Tongue (tissue), 2 donors: ENCODE data around the gene LIMS3. TPM values are rescaled to one million over a fixed set of nuclear protein-coding genes. Genes with fewer than 3 reads are reported as not detected.
"Not testable (repeated sequence)": the region's sequence is repeated elsewhere in the genome, so short reads cannot be mapped to it uniquely, and the experiment has no call there.

Source experiments
- DNase-seq: peaks from one replicate; pipeline ENCODE4 v3.0.0-alpha.2; 2015
- total RNA-seq: library from RNA; depleted of rRNA; stranded (reverse); fragments of >200 nt; gene quantifications from one replicate; pipeline ENCODE4 v1.2.3, GENCODE V29; 2014

LIMS3 gene
- total RNA-seq, 1 donor from 2014 or later: 7.3 TPM

DNA sequence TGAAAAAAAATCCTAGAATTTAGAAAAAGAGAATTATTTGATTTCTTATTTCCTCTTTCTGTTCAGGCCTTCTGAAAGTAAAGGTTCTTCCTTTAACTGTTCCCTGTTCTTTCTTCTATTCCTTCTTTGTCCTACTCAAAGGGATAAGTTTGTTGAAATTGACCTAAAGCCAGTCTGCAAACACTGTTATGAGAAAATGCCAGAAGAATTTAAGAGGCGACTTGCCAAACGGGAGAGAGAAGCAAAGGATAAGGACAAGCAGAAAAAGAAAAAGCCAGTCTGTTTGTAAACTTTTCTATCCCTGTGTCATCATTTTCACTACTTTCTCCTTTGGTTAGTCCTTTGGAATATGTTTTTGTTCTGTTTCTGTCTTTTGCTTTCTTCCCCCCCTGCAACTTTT, 26.0 kb downstream of the LIMS3 start:
- not testable (repeated sequence) for DNase-seq

DNA sequence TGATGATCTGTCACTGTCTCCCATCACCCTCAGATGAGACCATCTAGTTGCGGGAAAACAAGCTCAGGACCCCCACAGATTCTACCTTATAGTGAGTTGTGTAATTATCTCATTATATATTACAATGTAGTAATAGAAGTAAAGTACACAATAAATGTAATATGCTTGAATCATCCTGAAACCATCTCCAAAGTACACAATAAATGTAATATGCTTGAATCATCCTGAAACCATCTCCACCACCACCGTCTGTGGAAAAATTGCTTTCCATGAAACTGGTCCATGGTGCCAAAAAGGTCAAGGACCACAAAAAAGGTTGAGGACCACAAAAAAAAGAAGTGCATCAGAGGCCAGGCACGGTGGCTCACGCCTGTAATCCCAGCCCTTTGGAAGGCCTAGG, 29.3 kb downstream of the LIMS3 start:
- not testable (repeated sequence) for DNase-seq

DNA sequence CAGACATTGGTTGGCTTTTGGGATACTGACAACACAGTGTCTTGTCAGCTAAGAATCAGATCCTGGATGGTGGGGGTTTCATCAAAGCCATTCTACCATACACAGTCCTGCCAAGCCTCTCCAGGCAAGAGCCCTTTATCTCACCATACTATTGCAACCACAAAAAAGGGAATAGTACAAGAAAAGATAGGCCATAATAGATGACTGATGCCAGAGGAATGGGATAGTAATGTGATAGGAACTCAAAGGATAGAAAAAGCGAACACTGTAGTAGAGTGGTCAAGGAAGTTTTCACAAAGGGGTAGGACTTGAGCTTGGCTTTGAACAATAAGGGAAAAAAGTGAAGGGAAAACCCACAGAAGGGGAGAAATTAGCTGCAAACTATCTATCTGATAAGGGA, 30.7 kb downstream of the LIMS3 start:
- DNase-seq: not testable (repeated sequence)

DNA sequence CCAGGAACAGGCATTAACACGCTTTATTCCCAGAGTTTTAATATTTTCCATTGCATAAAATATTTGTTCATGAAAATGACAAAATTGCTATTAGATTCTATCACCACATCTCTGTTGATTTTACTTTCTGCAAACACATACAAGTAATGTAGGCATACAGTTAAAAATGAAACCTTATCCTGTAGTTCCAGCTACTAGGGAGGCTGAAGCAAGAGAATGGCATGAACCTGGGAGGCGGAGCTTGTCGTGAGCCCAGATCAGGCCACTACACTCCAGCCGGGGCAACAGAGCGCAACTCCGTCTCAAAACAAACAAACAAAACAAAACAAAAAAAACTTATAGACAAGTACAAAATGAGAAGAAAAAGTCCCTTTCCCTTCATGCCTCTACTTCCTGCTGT, 38.0 kb downstream of the LIMS3 start:
- not testable (repeated sequence) for DNase-seq

DNA sequence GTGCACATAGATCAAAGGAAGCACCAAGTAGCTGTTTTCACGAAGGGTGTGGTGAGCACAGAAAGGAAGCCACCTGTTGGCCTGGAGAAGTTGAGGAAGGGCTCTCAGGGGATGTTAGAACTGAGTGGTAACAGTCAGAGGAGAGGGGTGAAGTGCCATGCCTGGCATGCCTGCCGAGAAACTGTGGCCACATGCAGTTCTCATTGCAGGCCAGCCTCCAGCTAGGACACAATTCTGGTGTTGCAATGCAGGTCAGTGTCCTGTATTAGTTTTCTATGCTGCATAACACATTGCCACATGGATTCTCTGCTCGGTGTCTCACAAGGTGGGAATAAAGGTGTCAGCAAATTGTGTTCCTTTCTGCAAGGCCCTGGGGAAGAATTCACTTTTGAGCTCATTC, 46.9 kb downstream of the LIMS3 start:
- DNase-seq: not testable (repeated sequence)

DNA sequence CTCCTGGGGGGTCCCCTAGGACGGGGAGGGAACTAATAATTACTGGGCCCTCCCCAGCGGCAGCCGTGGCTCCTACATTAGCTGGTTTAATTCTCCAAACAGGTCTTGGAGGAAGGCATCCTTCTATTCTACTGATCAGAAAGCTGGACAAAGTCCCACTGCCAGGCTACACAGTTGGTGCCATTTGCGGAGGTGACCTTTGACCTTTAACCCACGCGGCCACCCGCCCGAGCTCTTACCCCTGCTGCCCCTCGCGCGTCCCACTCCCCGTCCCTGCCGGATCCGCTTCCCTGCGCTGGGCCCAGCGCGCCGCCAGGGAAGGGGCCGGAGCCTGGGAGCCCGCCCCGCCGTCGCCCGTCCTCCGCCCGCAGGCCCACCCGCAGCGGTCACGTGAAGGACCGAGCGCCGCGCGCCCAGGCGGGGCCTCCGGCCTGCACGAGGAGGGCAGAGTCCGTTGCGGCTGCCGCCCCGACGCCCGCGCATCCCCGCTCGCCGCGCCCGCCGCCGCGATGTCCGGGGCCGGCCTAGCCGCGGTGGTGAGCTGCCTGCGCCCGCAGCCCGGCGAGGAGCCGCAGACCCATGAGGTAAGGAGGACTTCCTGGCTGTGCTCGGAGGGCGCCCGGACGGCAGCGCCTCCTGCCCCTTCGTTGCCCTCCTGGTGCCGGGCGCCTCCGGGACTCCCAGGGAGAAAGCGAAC, 48.9 kb downstream of the LIMS3 start:
- DNase-seq: not testable (repeated sequence)

DNA sequence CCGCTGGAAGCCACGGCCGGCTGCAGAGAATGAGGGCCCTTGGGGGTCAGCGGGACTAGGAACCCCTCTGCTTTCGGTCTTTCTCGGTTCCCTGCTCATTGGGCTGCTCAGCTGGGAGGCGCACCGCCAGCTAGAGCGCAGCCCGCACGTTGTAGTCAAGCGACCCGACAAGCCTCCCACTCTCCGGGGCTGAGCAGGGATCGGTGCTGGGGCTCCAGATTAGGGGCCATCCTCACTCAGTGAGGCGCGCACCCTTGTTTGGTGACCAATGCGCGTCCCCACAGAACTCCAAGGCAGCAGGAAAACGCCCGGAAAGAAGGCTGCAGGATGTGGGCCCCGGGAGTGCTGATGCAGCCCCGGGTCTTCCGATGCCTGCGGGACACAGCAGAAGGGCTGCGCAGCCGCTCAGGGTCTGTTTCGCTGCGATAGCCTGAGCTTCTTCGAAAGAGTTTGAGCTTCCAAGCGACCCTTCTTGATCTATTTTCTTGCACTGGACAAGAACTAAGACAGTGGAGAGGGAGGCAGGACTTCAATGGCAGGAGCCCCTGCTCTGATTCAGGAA, 49.6 kb downstream of the LIMS3 start:
- DNase-seq: not testable (repeated sequence)

DNA sequence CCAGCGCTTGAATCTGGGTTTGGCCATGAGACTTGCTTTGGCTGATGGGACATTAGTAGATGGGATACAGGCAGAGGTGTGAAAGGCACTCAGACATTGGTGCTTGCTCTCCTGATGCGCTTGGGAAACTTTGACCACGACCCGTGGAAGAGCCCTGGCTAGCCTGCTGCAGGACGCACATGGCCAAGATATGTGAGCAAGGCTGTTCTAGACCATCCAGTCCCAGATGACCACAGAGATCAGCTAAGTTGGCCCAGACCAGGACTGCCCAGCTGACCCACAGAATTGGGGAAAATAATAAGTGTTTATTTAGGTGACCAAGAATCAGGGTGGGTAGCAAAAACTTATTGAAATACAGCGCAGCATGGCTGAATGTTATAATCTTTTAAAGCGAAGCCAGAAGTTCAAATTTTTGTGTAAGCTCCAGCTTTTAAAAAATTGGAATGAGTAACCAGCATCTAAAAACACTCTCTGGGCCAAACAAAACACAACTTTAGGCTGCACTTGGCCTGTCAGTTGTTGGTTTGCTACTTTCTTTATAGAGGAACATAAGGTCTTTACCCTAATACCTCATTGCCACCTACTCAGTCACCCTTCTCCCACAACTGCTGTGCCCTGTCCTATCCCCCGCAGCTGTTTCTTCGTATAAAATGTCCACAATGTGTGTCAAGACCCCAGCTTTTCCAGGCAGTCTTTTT, 51.8 kb downstream of the LIMS3 start:
- DNase-seq: not testable (repeated sequence)

DNA sequence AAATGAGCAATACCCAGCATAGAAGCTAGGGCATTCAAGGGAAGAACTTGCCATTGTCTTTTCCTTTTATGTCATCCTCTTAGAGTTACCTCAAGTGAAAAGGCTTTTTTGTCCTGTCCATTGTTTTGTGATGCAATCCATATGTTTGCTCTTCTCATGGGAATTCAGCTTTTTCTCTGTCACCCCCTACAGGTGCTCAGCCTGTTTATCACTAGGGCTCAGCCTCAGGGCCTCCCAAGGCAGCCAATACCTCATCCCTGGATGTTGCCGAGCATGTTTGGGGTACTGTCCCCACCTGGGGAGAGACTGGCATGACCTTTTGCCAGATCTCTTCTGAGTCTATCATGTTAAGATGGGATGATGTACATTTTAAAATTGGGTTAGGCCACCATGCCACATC, 65.5 kb downstream of the LIMS3 start:
- DNase-seq: not testable (repeated sequence)

DNA sequence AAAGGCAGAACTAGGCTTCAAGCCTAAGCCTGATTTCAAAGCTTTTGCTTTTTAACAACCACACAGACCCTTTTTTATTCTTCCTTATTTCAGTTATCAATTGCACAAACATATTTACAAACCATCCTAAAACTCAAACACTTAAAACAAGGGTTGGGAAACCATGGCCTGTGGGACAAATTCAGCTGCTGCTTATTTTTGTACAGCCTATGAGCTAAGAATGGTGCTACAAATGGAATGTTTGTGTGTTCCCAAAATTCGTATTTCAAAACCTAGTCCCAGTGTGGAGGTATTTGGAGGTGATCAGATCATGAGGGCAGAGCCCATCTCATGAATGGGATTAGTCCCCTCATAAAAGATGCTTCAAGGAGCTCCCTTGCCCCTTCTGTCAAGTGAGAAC, 67.0 kb downstream of the LIMS3 start:
- not testable (repeated sequence) for DNase-seq

DNA sequence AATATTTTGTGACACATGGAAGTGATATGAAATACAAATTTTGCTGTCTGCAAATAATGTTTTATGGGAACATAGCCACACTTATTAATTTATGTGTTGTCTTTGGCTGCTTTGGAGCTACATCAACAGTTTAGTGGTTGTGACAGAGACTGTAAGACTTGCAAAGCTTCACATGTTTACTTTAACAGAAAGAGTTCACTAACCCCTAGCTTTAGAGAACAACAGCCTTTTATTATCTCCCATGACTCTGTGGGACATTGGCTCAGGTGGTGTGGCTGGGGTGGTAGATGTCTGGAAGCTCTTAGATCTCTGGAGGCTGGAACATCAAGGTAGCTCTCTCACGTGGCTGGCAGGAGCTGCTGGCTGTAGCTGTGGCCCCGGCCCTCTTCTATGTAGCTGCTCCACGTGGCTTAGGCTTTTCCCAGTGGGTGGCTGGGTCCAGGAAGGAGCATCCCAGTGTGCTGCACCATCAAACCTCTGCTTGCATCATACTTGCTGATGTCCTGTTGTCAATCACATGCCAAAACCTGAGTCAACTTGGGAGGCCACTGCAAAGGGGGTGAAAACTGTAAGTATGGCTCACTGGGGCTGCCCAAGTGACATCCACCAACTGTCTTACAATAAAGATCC, 67.7 kb downstream of the LIMS3 start:
- DNase-seq: not testable (repeated sequence)

DNA sequence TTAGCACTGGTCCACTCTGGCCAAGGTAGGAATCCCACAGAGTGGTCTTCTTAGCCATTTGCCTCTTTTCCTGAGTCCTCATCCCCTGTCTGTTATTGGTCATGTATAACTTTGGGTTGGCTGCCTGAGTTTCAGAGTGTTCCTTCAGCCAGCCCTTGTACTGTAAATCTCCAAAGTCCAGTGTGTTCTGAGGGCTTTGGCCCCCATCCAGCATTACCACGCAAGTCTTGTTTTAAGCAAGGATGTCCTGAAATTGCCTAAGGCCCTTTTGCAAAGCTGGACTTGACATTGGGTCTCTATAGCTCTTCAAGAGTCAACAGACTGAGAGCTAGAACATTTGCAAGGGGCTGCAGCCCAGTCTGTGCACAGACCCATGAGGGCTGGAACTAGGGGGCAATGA, 68.4 kb downstream of the LIMS3 start:
- not testable (repeated sequence) for DNase-seq

DNA sequence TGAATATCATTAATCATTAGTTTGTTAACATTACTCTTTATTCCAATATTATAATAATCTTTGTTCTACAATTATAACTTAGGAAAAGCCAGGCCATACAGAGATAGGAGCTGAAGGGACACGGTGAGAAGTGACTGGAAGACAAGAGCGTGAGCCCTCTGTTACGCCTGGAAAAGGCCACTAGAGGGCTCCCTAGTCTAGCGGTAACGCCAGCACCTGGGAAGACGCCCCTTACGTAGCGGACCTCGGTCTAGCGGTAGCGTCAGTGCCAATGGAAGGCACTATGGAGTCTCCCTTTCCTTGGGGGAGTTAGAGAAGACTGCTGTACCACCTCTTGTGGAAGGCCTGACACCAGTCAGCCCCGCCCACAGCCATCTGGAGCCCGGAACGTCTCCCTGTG, 71.4 kb downstream of the LIMS3 start:
- DNase-seq: not testable (repeated sequence)

DNA sequence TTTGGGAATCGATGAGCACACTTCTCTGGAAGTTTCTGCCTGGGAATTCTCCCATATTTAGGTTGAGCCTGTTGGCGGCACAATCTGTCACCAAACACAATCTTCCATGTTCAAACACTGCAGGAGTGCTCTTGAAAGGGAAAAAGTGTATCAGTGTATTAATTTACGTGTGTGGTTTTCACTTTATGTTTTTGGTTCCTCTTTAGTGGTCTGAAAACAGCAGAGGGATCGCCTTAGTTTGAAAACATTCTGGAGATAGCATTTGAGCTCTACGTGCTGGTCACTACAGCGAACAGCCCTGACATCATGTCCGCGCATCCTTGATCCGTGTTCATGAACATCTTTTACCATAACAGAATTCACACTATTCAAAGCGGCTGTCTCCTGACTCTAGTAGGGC, 73.2 kb downstream of the LIMS3 start:
- DNase-seq: not testable (repeated sequence)

Other genes with a start within 250 kb of the LIMS3 start
- 53.6 TPM for gene RGPD5, start 104.4 kb upstream of the LIMS3 start, total RNA-seq
- gene MALL, start 217.1 kb downstream of the LIMS3 start, total RNA-seq: 19.2 TPM